Right lung (tissue), 10 donors: Measurements from ENCODE around the gene ZNF343. TPM values are rescaled to one million over a fixed set of nuclear protein-coding genes. Genes with fewer than 3 reads are reported as not detected.
"Not testable (repeated sequence)": the region's sequence is repeated elsewhere in the genome, so short reads cannot be mapped to it uniquely, and the experiment has no call there.

Experiments
- DNase-seq, 2 donors: peaks; one replicate each; pipeline ENCODE4 v3.0.0-alpha.2; 2013
- long read RNA-seq, 8 donors: transcript quantifications; one replicate each; lab custom pipeline, GENCODE V29; 2026
- polyA plus RNA-seq, 5 donors: library from polyadenylated mRNA; unstranded; fragments of 120-200 nt; gene quantifications; one replicate each; pipeline versions ENCODE4 v1.2.1 to v1.2.3, GENCODE V29; 2013; ENCODE audit warnings: inconsistent platforms in 1 of 5, low replicate concordance in 1 of 5; ENCODE audit not compliant: insufficient read length in 5 of 5, insufficient read depth in 1 of 5

Gene ZNF343
- polyA plus RNA-seq = 10 to 100 TPM; 13.1 to 17.5 (median 15.9) TPM
- long read RNA-seq, donor 1, partial matches to known transcripts = 0 of 1 reads
- long read RNA-seq, donor 1, other reads (novel, unspliced or antisense) = 0 of 1 reads
- long read RNA-seq, donor 2 = 0 reads
- long read RNA-seq, donor 3, partial matches to known transcripts = 0 of 1 reads
- long read RNA-seq, donor 3, other reads (novel, unspliced or antisense) = 0 of 1 reads
- long read RNA-seq, donor 4, partial matches to known transcripts = 0 of 1 reads
- long read RNA-seq, donor 4, other reads (novel, unspliced or antisense) = 0 of 1 reads
- long read RNA-seq, donor 5, partial matches to known transcripts = 0 of 2 reads
- long read RNA-seq, donor 5, other reads (novel, unspliced or antisense) = 0 of 2 reads
- long read RNA-seq, donor 6 = 0 reads
- long read RNA-seq, donor 7 = 0 reads
- long read RNA-seq, donor 8 = 0 reads

DNA sequence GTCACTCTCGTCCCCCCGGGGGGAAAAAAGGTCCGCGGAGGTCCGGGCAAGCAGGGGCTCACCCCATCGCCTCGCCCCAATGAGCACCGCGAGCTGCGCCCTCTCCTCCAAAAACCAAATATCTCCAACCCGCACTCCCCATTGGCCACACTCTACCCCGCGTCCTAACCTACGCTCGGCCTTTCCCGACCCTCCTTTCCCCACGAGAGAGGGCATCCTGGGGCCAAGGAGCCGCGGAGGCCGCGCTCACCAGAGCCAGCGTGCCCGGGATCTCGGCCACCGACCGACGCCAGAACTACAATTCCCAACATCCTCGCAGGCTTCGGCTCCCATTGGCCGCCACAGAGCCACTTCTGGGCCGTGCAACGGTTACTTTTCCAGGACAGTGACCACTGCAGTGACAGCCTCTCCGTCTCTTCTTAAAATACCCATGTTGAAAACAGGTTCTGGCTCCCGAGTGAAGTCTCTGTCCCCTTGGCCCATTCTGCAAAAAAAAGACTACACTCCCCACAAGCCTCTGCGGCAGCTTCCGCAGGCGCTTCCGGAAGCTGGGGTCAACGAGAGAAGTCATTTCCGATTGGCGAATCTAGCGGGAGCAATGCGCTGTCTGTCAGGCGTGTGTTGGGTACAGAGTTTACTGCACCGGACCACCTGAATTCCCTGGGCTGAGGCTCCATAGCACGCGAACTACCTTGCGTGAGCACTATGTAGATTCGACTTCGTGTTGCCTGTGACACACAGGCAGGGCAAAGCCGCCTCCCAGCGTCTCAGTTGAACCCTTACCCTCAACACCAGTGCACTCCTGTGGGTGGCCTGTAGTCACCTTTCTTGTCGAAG is at the start of gene ZNF343:
TSS of gene ZNF343 (minus strand) at position 285 of the 837 bp plus-strand sequence. CDS start 15,020 bp downstream, outside the sequence.
- peak; percentile 83 to 85 for DNase-seq

DNA sequence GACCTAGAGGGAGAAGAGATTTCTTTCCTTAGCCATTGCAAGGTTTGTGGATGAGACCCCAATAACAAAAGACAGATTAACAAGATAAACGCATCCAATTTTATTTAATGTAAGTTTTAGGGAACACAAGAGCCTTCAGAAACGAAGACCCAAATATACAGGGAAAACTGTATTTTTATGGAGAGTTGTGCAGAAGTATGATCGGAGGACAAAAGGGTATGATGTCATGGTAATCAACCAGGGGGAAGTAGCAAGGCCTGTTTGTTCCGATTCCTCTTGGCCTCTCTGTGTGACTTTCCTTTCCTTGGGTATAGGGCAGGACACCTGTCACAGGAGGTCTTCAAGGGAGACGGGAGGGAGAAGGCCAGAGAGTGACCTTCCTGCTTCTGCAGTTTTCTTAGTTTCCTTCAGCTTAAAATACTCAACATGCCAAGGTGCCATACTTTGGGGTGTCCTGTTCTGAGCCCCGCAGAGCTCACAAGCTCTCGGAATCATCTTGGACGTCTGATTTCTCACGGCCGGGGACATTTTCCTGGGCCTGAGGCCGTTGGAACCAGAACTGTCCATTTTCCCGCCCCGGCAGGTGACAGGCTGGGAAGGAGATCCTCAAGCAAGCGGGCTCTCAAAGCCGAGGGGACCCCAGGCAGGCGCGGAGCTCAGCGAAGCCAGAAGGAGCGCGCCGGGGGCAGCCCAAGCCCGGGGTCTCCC is 49.3 kb upstream of the ZNF343 start:
- no peak for DNase-seq

DNA sequence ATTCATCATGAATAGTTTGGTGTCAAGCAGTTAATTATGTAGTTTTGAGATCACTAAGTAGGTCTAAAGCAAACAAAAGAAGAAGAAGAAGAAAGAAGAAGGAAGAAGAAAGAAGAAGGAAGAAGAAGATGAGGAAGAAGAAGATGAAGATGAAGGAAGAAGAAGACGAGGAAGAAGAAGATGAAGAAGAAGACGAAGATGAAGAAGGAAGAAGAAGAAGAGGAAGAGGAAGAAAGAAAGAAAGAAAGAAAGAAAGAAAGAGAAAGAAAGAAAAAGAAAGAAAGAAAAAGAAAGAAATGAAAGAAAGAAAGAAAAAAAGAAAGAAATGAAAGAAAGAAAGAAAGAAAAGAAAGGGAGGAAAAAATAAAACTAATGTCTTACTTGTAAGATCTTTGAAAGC is 36.9 kb upstream of the ZNF343 start:
- DNase-seq = no peak

DNA sequence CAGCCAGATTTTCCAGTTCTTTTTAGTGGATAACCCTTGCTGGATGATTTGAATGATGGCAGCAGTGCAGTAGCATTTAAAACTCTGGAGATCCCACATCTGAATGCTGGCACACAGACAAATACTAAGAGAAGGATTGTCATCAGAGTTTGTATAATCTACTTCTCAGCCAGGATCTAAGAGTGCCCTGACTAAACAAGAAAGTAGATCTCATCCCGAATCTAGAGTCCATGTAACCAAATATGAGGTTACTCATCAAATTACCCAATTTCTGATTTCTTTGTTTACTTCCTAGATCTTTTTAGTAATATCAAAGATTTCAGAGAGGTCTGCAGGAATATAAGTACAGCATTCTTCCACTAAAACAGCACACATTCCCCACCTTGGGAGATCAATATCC is 35.5 kb upstream of the ZNF343 start:
- no peak for DNase-seq

DNA sequence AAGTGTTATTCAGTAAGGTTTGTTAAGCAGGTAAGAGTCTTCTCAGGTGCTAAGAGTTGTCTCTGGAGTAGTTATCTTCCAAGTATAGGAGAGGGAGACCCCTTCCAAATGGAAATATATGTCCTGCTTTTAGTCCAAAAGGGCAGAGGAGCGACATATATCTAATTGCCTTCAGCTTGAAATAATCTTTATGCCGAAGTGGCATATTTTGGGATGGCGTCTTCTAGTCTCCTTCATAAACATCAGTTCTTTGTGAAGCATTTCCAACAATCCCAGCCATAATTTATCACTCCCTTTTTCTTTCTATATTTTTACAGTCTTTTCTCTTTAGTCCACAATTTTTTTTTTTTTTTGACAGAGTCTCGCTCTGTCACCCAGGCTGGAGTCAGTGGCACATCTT is 33.6 kb upstream of the ZNF343 start:
- no peak for DNase-seq

DNA sequence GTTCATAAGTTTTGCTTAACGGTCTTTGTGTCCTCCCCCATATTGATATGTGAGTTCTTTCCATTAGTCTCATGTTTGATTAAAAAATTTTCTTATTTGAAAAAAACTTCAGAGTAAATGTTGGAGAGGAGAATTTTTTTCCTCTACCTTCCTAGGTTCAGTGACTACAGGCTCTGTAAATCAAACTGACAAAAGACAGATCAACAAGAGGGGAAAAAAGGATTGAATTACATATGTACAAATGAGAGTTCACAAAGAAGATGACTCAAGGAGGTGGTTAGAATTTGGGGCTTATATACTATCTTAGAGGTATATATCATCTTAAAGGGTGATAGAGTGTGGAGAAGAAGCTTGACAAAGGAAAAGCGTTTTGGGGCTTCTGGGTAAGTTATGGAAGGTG is 33.2 kb upstream of the ZNF343 start:
- no peak for DNase-seq

DNA sequence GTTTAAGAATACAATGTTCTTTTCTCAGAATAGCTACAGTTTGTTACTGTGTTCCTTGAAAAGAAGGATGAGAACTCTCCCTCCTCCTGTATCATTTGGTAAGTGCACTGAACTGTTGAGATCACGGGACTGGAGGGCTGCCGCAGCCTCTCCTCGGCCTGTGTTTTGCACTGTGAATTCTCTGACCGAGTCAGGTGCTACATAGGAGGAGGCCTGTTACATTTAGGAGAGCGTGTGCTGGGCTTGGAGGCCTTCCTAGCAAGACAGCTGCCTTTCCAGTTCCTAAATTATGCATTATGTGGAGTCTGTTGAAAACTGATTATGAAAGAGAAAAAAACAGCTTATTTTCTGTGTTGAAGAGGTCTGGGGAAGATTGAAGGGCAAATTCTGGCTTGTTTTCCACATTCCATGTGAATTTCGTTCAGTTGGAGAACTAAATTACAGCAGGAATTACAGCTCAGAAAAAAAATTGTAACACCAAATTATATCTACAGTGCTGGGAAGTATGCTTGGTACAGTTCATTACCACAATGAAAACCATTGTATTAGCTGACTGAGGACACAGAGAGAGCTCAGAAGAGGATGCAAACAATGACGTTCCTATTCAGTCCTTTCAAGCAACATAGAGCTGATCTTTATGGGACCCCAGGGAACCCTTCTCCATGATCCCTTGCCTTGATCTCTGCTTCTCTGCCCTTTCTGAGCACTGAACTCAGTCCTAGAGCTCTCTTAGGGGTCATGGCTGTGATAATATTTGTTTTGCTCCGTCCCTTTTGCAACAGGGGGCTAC is 30.4 kb upstream of the ZNF343 start:
- DNase-seq = no peak

DNA sequence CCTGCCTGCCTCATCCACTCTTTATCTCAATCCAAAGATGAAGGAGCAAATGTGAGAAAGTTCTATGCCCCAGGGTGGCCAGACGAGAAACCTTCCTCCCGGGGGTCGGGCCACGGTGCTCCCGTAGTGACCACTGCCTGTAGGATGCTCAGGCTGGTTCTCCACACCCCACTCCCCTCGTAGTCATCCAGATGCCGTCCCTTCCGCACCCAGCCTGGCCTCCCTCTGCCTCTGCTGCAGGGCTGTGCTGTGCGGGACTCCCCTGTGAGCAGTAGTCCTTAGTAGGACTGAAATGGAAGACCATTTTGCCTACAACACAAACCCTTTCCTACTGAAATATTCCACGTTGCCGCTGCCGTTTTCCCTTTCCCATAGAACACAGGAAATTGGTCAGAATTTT is 29.6 kb upstream of the ZNF343 start:
- DNase-seq = no peak

DNA sequence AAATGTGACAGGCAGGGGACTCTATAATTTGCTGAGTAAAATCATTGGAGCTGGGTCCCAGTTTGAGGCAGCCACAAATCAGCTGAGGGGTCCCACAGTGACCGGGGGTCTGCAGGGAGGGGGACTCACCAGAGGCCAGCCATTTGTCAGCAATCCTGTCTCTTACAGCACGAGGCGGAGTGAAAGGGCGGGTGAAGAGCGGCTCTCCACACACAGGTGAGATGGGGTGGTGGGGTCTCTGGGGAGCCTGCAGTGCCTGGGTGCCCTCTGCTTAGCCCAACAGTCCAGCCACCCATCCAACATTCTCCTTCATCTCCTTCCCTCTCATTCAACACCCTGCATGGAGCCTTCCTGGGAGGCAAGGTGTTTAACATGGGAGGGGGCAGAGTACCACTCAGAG is 28.4 kb upstream of the ZNF343 start:
- DNase-seq = no peak

DNA sequence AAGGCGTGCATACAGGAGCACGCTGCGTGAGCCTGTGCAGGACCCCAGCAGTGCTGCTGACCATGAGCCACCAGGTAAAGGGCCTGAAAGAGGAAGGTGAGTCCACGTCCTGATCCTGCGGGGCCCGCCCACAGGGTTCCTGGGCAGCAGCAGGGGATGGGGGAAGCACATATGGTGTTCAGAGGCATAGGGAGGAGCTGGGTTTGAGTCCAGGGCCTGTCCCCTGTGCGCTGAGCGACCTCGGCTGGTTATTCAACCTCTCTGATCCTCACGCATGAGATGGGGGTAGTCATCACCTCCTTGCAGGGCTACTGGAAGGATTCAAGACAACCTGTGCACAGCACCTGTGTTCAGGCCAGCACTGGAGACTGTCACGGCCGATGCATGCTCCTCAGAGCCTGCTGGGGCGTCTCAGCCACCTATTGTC is 27.9 kb upstream of the ZNF343 start, which contains the start of gene TMC2:
TSS of gene TMC2 (plus strand) at position 14 of the 427 bp plus-strand sequence. CDS start at position 63, 49 bp downstream.
- DNase-seq = no peak

DNA sequence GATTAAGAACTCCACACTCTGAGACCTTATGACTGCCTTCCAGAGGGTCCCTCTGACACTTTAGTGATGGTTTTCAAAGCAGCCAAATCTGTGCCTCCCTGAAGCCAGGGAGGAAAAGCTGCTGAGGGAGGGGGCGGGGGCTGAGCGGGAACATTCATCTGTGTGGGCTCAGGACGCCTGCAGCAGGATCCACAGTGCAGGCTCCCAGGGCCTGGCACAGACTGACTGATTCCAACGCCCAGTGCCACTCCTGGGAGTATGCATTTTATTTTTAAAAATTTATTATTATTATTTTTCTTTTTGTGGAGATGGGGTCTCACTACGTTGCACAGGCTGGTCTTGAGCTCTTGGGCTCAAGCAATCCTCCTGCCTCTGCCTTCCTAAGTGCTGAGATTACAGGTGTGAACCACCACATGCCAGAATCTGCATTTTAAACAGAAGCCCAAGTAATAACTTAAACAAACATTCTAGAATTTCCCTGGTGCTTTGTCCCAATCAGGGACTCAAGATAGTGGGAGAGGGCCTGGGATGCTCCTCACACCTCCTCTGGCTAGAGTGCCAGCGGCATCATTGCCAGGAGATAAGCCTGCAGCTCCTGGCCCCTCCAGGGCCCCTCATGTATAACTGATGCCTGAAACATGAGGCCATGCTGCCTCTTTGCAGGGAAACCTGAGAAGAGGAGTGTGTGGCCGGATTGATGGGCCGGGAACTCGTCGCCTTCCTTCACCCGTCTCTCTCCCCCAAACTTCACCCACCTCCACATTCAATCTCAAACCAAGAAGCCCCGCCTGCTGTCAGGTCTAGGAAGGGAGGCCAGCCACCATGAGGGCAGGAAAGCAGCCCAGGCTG is 27.2 kb upstream of the ZNF343 start:
- DNase-seq = no peak

DNA sequence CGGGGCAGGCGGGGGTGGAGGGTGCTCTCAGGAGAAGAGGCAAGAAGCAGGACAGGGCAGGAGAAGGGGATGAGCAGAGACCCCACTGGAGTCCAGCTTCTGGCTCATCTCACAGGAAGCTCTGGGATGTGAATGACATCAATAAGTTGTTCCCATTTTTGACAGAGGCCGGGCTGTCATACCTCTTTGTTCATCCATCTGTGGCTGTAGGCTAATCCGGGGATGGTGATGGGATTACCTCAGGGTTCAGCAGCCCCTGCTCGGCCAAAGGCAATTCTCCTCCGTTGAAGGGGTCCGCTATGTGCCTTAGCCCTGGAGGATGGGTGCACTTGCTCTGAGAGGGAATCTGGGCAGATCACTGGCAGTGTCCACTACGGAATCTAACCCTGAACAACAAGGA is 24.4 kb upstream of the ZNF343 start:
- DNase-seq = no peak

DNA sequence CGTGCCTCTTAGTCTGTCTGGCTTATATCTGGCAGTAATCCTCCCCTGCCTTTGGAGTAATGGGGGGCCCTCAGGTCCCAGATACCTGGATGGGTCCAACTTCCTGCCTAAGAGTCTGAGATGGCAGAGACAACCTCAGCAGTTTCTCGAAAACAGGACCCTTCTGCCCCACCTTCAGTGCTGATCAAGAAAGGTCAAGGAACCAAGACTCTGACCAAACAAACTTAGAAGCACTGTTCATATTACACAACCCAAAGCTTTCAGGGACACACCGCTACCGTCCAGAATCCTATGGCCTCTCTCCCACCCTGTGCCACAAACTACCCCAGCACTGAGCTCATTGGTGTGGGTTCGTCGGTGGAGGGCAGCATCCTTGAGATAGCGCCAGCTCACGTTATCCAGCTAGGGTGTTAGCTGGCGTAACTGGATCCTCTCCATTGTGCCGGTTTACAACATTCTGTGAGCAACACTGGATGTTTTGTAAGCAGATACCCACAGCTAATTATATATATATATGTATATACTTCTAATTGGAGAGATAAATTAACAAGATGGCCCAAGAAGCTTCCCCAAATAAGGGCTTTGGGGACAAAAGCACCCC is 20.1 kb upstream of the ZNF343 start:
- DNase-seq = no peak

DNA sequence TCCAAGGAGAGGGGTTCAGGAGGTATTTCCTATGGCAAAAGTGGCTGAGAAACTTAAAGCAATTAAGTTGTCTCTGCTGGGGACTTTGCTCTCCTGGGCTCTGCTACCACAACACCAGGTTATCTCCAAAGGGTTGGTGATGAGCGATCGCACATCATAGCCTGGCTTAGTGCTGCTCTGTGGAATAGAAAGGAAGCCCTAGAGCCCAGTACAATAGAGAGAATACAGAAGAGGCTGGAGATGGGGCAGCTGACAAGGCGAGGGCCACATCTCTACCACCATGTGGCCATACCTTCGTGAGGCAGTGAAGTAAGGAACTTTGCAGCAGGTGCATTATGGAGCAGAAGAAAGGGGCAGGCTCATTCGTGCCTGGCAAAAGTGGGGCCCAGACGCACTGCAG is 19.0 kb upstream of the ZNF343 start:
- no peak for DNase-seq

DNA sequence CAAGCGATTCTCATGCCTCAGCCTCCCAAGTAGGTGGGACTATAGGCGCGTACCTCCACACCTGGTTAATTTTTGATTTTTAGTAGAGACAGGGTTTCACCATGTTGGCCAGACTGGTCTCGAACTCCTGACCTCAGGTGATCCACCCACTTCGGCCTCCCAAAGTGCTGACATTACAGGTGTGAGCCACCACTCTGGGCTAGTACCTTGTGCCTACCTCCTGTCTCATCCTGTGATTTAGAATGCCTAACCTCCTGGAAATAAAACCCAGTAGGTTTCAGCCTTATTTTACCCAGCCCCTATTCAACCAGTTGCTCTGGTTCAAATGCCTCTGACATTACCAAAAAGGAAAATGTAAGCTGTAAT is 17.5 kb upstream of the ZNF343 start:
- DNase-seq = not testable (repeated sequence)

DNA sequence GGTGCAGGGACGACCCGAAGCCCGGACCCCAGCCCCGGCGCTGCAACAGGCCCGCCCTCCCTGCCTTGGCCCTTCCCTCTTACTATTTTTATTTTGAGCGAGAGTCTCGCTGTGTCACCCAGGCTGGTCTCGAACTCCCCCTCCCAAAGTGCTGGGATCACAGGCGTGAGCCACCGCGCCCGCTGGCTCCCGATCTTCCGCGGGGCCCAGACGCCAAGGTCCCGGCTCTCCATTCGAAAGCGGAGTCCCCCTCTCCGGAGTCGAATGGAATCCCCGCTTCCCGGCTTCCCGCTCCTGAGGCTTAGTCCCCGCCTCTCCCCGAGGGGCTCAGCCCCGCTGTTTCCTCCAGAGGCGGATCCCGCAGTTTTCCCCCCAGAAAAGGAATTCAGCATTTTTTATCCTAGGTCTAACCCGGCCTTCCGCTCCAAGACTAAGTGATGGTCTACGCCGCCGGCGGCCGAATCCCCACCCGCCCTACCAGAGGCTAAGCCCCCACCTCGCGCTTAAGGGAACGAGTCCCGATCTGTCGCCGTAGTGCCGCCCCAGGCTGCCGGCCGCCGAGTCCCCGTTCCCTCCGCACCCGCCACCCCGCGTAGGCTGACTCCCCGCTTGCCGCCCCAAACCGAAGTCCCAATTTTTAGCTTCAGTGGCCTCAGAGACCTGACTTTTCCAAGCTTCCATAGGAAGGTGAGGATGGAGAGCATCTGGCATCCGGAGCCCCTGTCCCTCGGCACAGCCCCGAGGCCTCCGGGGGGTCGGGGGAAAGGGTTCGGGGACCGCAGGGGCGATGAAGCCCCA is 16.2 kb upstream of the ZNF343 start:
- DNase-seq = peak; percentile 46 to 66

DNA sequence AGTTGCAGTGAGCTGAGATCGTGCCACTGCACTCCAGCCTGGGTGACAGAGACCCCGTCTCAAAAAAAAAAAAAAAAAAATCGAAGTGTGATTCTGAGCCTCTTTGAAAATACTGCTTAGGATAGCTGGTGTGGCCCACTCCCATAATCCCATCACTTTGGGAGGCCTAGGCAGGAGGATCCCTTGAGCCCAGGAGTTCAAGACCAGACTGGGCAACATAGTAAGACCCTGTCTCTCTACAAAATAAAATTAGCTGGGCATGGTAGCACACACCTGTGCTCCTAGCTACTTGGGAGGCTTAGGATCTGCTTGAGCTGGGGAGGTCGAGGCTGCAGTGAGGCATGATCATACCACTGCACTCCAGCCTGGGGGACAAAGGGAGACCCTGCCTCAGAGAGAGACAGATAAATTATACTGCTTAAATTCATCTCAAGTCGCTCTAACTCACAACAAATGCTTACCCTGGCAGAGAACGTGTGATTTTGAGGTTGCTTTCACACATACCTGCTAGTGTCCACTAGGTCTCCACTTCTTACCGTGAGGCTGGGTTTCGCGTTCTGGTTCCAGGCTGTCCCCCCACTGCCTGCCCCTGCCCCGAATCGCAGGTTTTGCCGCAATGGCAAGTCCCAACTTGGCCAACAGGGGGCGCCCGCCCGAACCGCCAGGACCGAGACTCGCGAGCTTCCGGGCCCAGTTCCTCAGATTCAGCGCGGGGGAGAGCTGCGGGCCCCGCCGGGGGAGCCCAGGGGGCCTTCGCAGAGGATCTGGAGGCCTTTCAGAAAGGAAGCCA is 15.4 kb upstream of the ZNF343 start:
- DNase-seq = peak; percentile 78 to 83

DNA sequence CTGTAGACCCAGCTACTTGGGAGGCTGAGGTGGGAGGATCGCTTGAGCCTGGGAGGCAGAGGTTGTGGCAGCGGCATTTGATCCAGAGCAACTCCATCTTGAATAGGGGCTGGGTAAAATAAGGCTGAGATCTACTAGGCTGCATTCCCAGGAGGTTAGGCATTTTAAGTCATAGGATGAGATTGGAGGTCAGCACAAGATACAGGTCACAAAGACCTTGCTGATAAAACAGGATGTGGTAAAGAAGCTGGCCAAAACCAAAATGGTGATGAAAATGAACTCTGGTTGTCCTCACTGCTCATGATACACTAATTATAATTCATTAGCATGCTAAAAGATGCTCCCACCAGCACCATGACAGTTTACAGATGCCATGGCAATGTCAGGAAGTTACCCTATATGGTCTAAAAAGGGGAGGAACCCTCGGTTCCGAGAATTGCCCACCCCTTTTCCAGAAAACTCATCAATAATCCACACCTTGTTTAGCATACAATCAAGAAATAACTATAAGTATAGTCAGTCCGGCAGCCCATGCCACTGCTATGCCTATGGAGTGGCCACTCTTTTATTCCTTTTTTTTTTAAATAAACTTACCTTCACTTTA is 14.2 kb upstream of the ZNF343 start:
- DNase-seq = not testable (repeated sequence)
